Omental fat pad (tissue), 4 donors: ENCODE data around the gene DYSF. TPM values are rescaled to one million over a fixed set of nuclear protein-coding genes. Genes with fewer than 3 reads are reported as not detected.

Experiments
- ATAC-seq: fragments of 150-250 bp; one replicate; pipeline ENCODE4 v1.9.1; 2016; ENCODE audit warnings: mild to moderate bottlenecking, moderate library complexity; ENCODE audit not compliant: low FRiP score
- DNase-seq: peaks from one replicate; pipeline ENCODE4 v3.0.0-alpha.2; 2019; ENCODE audit warnings: low spot score
- total RNA-seq, 4 donors: library from RNA; depleted of rRNA; stranded (reverse); fragments of >200 nt; gene quantifications; one replicate each; pipeline ENCODE4 v1.1.0, GENCODE V29; 2016
- TF ChIP-seq, protein P1 (sequence below), 3 donors: fragments of 450-650 bp; IDR thresholded peaks; one replicate each; pipeline ENCODE4 v1.5.1; 2016 to 2017; ENCODE audit warnings: antibody characterized with exemption in 3 of 3, mild to moderate bottlenecking in 3 of 3, moderate library complexity in 2 of 3

Gene DYSF
- total RNA-seq, 4 donors from 2014 or later: 7.9 to 70.5 (median 17.8) TPM

GRCh38 chr2:71466301-71467179 is 13.2 kb downstream of the DYSF start:
- ATAC-seq (peak; percentile 54), DNase-seq (no peak)
- TF ChIP-seq, protein P1, sequence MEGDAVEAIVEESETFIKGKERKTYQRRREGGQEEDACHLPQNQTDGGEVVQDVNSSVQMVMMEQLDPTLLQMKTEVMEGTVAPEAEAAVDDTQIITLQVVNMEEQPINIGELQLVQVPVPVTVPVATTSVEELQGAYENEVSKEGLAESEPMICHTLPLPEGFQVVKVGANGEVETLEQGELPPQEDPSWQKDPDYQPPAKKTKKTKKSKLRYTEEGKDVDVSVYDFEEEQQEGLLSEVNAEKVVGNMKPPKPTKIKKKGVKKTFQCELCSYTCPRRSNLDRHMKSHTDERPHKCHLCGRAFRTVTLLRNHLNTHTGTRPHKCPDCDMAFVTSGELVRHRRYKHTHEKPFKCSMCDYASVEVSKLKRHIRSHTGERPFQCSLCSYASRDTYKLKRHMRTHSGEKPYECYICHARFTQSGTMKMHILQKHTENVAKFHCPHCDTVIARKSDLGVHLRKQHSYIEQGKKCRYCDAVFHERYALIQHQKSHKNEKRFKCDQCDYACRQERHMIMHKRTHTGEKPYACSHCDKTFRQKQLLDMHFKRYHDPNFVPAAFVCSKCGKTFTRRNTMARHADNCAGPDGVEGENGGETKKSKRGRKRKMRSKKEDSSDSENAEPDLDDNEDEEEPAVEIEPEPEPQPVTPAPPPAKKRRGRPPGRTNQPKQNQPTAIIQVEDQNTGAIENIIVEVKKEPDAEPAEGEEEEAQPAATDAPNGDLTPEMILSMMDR (IDR thresholded peaks at IDR 0.05): no peak

GRCh38 chr2:71467180-71467815 is 13.9 kb downstream of the DYSF start:
- no peak for ATAC-seq
- TF ChIP-seq, protein P1 (IDR thresholded peaks at IDR 0.05): no peak
- no peak for DNase-seq

DNA sequence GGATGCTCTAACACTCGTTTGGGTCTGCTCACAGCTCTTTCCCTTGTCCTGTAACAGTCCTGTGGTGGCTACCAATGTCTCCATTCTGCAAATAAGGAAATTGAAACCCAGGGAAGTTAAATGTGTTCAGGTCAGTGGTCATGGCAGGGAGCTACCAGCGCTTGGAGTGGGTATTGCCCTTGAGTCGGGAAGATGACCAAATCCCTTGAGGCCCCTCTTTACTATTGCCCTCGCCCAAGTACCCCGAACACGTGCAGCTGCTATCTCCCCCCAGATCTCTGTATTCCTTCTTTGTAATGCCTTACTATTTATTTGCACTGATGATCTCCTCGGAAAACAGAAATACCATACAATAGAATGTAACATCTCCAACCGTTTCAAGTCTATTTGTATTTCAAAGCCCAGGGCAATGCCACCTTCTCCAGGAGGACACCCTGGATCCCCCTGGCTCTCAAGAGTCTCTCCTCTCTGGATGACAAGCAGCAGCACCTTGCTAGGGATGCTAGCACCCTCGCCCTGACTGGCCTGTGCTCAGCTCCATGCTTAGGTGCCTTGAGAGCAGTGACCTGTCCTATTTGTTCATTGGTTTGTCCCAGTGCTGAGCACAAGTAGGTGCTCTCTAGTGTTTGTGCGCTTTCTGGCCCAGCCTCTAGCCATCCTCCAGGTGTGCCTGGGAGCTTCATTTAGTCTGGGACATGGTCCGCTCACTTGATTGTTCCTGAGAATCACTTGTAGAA is 15.1 kb downstream of the DYSF start:
- DNase-seq (no peak), ATAC-seq (no peak)
- TF ChIP-seq, protein P1 (IDR thresholded peaks at IDR 0.05): no peak

DNA sequence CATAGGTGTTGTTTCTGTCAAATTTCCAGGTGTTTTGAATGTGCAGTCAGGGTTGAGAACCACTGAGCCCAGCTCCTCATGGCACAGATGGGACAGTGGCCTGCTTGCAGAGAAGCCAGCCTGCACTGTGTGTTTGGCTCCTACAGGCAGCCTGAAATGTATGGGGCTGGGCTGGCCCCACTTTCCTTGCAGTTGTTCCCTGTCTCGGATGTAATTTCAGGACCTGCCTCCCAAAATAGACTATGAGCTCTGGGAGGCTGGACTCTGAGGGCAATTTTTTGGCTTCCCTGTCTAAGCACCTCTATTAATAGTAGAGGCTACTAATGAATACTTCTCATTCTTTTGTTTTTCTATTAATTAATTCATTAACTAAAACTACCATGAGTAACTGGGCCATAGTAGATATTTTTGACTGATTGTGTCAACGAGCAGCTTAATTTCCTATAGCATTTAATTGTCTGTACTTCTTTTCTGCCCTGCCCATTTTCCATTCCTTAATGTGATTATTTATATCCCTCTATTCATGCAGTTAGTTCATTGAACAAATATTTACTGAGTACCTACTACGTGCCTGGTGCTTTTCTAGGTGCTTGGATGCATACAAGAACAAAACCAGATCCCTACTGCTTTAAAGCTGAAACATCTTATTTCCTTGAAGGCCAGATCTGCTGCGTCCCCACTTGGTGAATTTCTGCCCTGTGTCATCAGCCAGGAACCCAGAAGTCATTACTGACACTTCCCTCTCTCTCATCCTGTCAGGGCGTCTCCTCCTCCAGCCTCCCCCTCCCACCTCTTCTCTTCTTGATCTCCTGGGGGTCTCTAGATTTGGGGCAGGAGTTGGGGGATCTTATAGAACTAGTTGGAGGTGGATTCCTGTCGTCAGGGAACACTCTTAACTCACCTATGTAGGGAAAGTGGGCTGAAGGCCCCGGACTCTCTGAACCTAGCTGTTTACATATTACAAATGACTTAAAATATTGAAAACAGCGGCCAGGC is 16.3 kb downstream of the DYSF start:
- ATAC-seq: no peak
- DNase-seq: no peak
- TF ChIP-seq, protein P1 (IDR thresholded peaks at IDR 0.05): no peak

DNA sequence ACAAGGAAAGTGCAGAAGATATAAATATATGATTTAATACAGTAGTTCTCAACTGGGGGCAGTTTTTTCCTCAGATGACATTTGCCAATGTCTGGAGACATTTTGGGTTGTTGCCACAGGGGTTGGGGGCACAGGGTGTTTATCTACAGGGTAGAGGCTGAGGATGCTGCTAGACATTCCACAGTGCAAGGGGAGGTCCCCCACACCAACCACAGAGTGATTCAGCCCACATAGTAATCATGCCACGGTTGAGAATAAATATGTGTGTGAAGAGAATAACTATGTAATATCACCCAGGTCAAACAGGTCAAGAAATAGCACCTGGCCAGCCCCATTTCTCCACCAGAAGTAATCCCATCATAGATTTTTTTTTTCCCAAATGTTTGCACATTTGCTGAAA is 17.9 kb downstream of the DYSF start:
- DNase-seq: no peak
- TF ChIP-seq, protein P1 (IDR thresholded peaks at IDR 0.05): no peak

GRCh38 chr2:71472019-71472418 is 18.7 kb downstream of the DYSF start:
- TF ChIP-seq, protein P1 (IDR thresholded peaks at IDR 0.05): no peak
- ATAC-seq: no peak
- DNase-seq: no peak

More for the DNA sequence above, 17.9 kb downstream of the DYSF start:
- ATAC-seq: no peak
